ENCODE results near the gene TFCP2L1.
"Not testable (repeated sequence)": the region's sequence is repeated elsewhere in the genome, so short reads cannot be mapped to it uniquely, and the experiment has no call there.

Gene TFCP2L1

DNA sequence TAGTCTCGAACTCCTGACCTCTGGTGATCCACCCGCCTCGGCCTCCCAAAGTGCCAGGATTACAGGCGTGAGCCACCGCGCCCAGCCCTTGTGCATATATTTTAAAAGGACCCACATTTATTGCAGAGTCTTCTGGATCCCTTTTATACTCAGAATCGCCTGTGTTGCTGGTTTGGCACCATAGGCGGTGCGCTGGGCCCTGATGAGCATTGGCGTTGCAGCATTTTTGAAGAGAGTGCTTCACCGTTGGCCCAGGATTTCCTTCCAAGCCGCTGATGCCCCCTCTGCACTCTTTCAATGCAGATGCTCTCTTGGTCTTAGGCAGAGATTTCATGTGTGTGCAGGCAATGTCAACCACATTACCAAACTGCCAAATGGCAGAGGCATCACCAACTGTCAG lies 13.5 kb upstream of the TFCP2L1 start:
- H3K27ac ChIP-seq = no peak overlapping the region
- H3K4me1 ChIP-seq = no peaks in the 10 kb centered on the region
- intact Hi-C loops (cut with DNase I; ENCODE audit: low total_unique reads) = no loop called here
- DNase-seq = no peak
- no peaks in the 10 kb centered on the region for H3K9me3 ChIP-seq
- TF ChIP-seq, protein P1, sequence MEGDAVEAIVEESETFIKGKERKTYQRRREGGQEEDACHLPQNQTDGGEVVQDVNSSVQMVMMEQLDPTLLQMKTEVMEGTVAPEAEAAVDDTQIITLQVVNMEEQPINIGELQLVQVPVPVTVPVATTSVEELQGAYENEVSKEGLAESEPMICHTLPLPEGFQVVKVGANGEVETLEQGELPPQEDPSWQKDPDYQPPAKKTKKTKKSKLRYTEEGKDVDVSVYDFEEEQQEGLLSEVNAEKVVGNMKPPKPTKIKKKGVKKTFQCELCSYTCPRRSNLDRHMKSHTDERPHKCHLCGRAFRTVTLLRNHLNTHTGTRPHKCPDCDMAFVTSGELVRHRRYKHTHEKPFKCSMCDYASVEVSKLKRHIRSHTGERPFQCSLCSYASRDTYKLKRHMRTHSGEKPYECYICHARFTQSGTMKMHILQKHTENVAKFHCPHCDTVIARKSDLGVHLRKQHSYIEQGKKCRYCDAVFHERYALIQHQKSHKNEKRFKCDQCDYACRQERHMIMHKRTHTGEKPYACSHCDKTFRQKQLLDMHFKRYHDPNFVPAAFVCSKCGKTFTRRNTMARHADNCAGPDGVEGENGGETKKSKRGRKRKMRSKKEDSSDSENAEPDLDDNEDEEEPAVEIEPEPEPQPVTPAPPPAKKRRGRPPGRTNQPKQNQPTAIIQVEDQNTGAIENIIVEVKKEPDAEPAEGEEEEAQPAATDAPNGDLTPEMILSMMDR (IDR thresholded peaks at IDR 0.05) = no peak
- no peaks in the 10 kb centered on the region for H3K36me3 ChIP-seq
- H3K4me3 ChIP-seq = no peak overlapping the region
- H3K27me3 ChIP-seq = no peaks in the 10 kb centered on the region

DNA sequence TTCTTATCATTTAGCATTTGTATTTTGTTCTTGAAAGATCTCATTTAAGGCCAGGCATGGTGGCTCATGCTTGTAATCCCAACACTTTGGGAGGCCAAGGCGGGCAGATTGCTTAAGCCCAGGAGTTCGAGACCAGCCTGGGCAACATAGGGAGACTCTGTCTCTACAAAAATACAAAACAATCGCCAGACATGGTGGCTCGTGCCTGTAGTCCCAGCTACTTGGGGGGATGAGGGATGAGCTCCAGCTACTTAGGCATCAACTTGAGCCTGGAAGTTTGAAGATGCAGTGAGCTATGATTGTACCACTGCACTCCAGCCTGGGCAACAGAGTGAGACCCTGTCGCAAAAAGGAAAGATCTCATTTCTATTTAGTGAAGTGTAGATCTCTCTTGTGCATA lies 12.9 kb upstream of the TFCP2L1 start:
- H3K4me3 ChIP-seq; H3K9me3 ChIP-seq; H3K4me1 ChIP-seq; H3K36me3 ChIP-seq; H3K27ac ChIP-seq; H3K27me3 ChIP-seq; DNase-seq; intact Hi-C loops (cut with DNase I; ENCODE audit: low total_unique reads): not testable (repeated sequence)

DNA sequence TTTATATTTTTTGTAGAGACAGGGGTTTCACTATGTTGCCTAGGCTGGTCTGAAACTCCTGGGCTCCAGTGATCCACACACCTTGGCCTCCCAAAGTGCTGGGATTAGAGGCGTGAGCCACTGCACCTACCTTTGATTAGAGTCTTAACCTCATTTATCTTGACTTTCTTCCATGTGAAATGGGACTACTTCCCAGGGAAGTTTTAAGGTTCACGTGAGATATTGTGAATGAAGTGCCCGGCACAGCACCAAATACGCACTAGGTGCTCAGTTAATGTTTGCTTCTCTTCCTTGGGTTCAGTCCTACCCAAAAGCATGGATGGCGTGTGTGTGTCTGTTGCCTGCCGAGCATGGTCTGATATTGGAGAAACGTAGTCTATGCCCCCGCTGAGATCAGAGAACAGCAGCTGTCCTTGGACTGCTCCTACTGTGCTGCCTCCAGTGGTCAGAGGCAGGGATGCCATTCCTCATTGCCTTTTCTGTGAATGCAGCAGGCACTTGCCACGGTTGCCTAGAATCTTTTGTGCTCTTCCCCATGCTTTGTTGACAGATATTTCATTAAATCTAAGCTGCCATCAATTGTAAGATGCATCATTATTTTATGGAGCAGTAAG lies 12.3 kb upstream of the TFCP2L1 start:
- Histone ChIP-seq H3K4me1 (no peaks in the 10 kb centered on the region), H3K27me3 (no peaks in the 10 kb centered on the region), H3K4me3 (no peak overlapping the region), H3K9me3 (no peaks in the 10 kb centered on the region), H3K27ac (no peak overlapping the region), H3K36me3 (no peaks in the 10 kb centered on the region)
- DNase-seq = no peak
- TF ChIP-seq, protein P1 (IDR thresholded peaks at IDR 0.05) = peak; percentile 33 to 36
- intact Hi-C loops (cut with DNase I; ENCODE audit: low total_unique reads) = no loop called here

DNA sequence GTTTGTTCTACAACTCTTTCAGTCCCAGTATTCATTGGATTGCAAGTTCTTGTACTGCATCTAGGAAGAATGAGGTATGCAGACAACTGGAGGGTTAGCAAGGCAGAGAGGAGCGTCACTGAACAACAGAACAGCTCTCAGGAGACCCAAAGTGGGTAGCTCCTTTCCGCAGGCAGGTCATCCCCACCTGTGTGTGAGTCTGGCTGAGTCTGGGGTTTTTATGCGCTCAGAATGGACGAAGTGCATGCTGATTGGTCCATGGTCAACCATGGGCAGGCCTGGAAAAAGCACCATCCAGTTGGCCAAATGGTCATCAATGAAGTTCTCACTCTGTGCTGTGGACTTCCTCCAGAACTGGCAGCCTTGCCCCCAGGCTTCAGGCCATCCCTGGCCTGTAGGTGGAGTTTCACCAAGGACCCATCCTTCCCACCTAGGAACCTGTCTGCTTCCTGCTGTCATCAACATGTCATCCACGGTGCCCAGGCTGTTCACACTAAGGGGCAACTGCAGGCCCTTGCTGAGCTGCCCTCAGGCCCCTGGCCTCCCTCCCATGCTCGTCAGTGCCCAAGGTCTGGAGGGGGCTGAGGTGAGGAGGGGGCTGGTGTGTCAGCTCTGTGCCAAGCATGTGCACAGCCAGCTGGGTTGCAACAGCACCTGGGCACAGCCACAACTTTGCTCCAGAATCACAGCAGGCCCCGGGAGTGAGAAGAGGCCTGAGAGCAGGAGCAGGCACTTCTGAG lies 11.1 kb upstream of the TFCP2L1 start:
- Histone ChIP-seq H3K27ac (no peak overlapping the region), H3K9me3 (no peaks in the 10 kb centered on the region), H3K4me3 (no peak overlapping the region), H3K36me3 (no peaks in the 10 kb centered on the region), H3K27me3 (no peaks in the 10 kb centered on the region), H3K4me1 (no peaks in the 10 kb centered on the region)
- DNase-seq = no peak
- TF ChIP-seq, protein P1 (IDR thresholded peaks at IDR 0.05) = no peak
- intact Hi-C loops (cut with DNase I; ENCODE audit: low total_unique reads) = no loop called here

DNA sequence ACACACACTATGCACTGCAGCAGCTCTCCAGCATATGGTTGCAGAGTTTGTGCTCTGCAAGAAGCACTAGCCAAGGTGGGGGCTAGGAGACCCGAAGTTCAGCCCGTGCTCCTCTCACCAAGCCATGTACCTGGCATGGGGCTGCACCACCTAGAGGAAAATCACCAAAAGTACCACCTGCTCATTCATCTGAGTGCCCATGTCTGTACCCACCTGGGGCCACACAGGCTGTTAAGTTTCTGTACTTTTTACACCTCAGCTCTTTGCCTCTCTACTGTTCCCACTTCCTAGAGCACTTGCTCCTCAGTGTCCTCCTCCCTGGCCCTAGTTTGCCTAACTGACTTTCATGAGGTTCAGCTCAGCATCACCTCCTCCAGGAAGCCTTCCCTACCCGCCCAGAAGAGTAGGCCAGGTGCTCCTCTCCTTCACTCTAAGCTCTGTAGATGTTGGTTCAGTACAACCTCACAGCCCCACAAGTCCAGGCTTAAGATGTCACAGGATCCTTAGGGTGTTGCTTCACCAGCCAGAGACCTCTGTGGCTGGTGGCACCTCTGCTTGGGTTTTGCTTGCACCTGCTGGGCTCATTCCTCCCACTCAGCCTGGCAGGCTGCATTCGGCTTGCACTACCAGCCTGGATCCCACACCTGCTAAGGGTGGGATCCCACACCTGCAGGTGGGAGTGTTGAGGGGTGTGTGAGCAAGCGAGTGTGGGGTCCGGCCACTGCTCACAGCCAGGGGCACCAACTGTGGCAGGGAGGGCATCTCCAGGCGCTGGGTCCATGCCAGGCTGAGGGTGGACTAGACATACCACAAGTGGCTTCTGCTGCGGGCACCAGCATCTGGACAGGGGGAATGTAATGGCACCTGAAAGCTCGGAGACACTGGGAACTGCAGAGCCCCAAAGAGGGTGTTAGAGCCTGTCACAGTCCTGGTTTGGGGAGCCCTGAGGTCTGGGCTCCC lies 10.2 kb upstream of the TFCP2L1 start:
- Histone ChIP-seq H3K36me3 (no peaks in the 10 kb centered on the region), H3K9me3 (no peaks in the 10 kb centered on the region), H3K27me3 (no peaks in the 10 kb centered on the region), H3K27ac (no peak overlapping the region), H3K4me1 (no peaks in the 10 kb centered on the region), H3K4me3 (no peak overlapping the region)
- no peak for DNase-seq
- intact Hi-C loops (cut with DNase I; ENCODE audit: low total_unique reads) = no loop called here
- TF ChIP-seq, protein P1 (IDR thresholded peaks at IDR 0.05) = no peak

Data from tibial artery (tissue), 4 donors.